GM19099 (cell line): Measurements from ENCODE around the gene TET3.

Experiments
- POLR2A ChIP-seq: IDR thresholded peaks from 3 replicates; pipeline ENCODE4 v1.6.1; 2011; ENCODE audit warnings: low read depth; ENCODE audit not compliant: insufficient read length; ENCODE audit errors: extremely low read depth

TET3 gene

GRCh38 chr2:73984203-73984921 lies at the start of gene TET3:
TET3 (plus strand) TSS chr2:73984910; CDS start chr2:73986404, 1,494 bp downstream.
- TF ChIP-seq POLR2A, result no peak

GRCh38 chr2:73935641-73936040 lies 49.1 kb upstream of the TET3 start:
- TF ChIP-seq POLR2A, result no peak

GRCh38 chr2:73937103-73937885 lies 47.4 kb upstream of the TET3 start:
- TF ChIP-seq POLR2A, result no peak

- no peak for TF ChIP-seq POLR2A
Measured at GRCh38 chr2:73937899-73938298, 46.8 kb upstream of the TET3 start.

- no peak for TF ChIP-seq POLR2A
Measured at GRCh38 chr2:73938718-73939352, 45.9 kb upstream of the TET3 start.

- TF ChIP-seq POLR2A, result no peak
Measured at GRCh38 chr2:73939419-73939818, 45.3 kb upstream of the TET3 start.

GRCh38 chr2:73942664-73943063 lies 42.0 kb upstream of the TET3 start:
- no peak for TF ChIP-seq POLR2A

GRCh38 chr2:73944714-73945113 lies 40.0 kb upstream of the TET3 start:
- TF ChIP-seq POLR2A, result no peak

GRCh38 chr2:73946215-73946614 lies 38.5 kb upstream of the TET3 start:
- no peak for TF ChIP-seq POLR2A

GRCh38 chr2:73946666-73947065 lies 38.0 kb upstream of the TET3 start:
- no peak for TF ChIP-seq POLR2A

- TF ChIP-seq POLR2A, result no peak
Measured at GRCh38 chr2:73947412-73948018, 37.2 kb upstream of the TET3 start.

- no peak for TF ChIP-seq POLR2A
Measured at GRCh38 chr2:73949802-73950201, 34.9 kb upstream of the TET3 start.

GRCh38 chr2:73952499-73953446 lies 31.9 kb upstream of the TET3 start:
- TF ChIP-seq POLR2A, result no peak

- TF ChIP-seq POLR2A, result no peak
Measured at GRCh38 chr2:73956218-73956865, 28.4 kb upstream of the TET3 start.
